OCI-M1 (cell line): ENCODE data around the gene DOC2B.
A peak's percentile ranks its signal among the peaks of the same experiment; 100 is the strongest.
"Not testable (repeated sequence)": the region's sequence is repeated elsewhere in the genome, so short reads cannot be mapped to it uniquely, and the experiment has no call there.

Experiments used
- DNase-seq: peaks from one replicate; lab custom pipeline; 2025; lab: John Stamatoyannopoulos, UW

Gene DOC2B

DNA sequence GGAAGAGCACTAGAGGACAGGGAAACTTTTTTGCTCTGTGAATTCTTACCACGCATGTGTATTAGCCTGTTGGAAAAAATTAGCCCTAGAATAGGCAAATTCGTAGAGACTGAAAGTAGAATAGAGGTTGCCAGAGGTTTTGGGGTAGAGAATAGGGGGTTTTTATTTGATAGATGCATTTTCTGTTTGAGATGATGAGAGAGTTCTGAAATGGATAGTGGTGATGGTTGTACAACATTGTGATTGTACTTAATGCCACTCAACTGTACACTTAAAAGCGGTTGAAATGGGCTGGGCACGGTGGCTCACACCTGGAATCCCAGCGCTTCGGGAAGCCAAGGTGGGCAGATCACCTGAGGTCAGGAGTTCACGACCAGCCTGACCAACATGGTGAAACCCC is 8.0 kb upstream of the DOC2B start:
- no peak for DNase-seq

GRCh38 chr17:187130-187529 is 5.7 kb upstream of the DOC2B start:
- DNase-seq: no peak

DNA sequence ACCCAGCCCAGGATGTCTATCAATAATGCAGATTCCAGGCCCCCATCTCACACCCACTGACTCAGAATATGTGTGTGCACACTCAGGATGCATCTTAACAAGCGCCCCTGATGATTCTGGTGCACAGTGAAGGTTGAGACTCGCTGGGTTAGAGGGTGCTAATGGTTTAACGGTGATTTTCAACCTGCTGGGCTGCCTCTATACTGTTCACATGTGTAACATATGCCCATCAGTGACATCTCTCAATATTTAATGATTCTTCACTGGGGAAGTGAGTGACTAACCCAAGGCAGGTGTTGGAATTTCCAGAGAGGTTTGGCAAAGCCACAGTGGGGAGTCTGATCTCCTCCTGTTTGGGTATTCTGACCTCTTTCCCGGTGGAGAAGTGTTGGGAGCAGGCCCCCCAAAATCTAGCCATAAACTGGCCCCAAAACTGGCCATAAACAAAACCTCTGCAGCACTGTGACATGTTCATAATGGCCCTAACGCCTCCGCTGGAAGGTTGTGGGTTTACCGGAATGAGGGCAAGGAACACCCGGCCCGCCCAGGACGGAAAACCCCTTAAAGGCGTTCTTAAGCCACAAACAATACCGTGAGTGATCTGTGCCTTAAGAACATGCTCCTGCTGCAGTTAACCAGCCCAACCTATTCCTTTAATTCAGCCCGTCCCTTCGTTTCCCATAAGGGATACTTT is 4.1 kb upstream of the DOC2B start:
- DNase-seq: no peak

DNA sequence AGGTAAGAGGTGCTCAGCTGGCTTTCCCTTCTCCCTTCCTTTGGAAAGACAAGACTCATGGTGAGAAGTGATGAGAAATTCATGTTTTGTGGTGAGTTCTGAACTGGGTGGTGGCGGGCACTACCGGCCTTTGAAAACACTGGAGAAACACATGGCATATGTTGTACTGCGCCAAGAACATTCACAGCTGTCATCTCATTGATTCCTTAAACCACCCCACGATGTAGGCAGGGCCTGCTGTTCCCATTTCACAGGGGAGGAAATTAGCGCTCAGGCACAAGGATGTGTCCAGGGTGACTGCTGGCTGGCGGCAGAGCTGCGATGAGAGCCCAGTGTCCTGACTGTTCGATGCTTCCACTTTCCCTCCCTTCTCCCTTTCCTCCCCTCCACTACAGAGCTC is 1.6 kb upstream of the DOC2B start:
- no peak for DNase-seq

GRCh38 chr17:182050-182751 is 751 bp upstream of the DOC2B start:
- no peak for DNase-seq

DNA sequence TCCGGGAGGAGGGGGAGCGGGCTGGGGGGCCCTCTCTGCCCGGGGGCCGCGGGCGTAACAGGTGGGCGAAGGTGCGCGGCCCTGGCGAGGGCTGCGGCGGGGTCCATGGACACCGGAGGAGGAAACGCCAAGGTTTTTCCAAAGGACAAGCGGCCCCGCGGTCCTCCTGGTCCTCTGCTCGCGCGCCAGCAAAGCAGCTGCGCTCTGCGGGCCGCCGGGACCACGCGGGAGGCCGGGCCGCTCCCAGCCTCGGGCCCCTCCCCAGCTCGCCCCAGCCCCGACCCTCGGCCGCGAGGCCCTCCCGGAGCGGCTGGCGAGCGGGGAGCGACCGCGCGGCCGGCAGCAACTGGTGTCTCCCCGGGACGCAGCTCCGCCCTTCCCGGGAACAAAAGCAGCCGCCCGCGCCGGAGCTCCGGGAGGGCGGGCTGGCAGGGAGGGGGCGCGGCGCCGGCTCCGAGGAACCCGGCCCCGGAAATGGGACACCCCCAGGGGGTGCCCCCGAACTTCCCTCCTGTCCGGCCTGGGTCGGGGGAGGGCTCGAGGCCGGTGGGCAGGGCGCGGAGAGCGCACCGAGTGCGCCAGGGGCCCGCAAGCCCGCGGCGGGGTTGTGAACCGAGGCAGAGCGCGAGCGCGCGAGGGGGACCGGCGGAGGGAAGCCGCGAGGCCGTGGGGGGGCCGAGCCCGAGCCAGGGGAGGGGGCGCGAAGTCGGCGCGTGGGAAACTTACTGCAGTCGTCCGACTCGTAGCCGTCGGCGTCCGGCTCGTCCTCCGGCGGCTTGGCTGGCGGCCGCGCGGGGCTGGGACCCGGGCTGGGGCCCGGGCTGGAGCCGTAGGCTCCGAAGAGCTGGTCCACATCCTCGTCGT is 837 bp downstream of the DOC2B start:
- no peak for DNase-seq

GRCh38 chr17:179781-180380 is 1.6 kb downstream of the DOC2B start:
- DNase-seq: no peak

GRCh38 chr17:179066-179432 is 2.4 kb downstream of the DOC2B start:
- no peak for DNase-seq

DNA sequence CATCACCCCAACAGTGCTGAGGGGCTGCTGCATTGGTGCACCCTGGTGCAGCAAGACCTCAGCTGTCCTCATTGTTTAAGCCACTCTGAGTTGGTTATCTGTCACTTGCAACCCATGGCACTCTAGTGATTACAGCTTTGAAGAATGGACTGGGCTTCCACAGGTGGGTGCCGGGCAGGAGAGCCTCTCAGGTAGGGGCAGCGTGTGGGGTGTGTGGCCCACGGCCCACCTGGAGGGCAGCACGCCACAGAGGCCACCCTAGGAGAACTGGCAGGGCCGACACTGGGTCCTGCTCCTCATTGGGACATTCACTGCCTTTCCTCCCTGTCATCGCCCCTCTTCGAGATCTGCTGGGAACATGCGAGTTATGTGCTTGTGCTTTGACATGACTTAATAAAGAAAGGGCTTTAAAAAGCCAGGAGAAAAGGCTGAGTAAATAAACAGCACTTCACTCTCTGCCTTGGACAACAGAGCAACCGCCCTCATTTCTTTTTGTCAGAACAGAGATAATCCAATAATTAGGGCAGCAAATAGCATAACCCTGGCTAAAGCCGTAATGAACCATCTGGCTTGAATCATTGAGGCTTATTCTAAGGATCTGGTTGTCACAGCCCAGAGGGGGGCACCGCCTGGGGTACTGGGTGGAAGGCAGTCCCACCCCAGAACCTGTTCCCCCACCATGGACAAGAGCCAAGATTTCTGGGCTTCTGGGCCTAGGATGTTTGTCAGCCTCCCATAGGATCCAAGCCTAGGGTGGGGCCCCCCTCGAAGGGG is 3.0 kb downstream of the DOC2B start:
- no peak for DNase-seq

GRCh38 chr17:177762-178161 is 3.7 kb downstream of the DOC2B start:
- no peak for DNase-seq

DNA sequence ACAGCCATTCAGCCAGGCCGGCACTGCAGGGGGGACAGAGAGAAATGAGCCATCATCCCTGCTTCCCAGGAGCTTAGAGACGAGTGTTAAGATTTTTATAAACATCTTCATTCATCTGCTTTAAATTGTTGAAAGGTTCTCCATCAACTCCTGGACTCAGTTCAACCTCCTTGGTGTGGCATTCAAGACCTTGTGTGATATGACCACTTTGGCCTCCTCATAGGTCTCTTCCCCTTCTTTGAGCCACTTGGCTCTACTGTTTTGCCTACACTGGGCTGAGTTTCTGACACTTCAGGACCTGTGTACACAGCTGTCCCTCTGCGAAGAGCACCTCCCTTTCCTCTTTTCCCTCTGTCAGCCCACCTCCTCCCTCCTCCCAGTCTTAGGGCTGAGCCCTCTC is 4.3 kb downstream of the DOC2B start:
- DNase-seq: no peak

- no peak for DNase-seq
These were observed 8.1 kb downstream of the DOC2B start for GRCh38 chr17:173166-173911.

DNA sequence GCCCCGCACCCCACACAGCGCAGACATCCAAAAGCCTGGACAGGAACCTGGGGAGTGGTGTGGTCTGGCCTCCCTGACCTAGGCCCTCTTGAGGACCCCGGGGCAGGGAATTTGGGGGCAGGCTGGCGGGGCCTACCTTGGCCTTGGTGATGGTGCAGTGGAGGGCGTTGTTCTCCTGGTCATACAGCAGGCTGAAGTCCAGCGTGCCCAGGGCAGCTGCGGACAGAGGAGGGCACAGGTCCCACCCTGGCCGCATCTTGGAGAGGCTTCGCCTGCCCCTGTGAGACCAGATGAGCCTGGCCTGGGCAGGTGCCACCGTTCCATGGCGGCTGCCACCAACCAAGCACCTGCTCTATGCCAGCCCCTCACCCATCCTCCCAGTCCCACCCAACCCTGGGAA is 9.0 kb downstream of the DOC2B start:
- no peak for DNase-seq

- DNase-seq: no peak
These were observed 9.6 kb downstream of the DOC2B start for GRCh38 chr17:171871-172270.

GRCh38 chr17:170130-170670 is 11.2 kb downstream of the DOC2B start:
- no peak for DNase-seq

GRCh38 chr17:168614-169013 is 12.8 kb downstream of the DOC2B start:
- DNase-seq: not testable (repeated sequence)

DNA sequence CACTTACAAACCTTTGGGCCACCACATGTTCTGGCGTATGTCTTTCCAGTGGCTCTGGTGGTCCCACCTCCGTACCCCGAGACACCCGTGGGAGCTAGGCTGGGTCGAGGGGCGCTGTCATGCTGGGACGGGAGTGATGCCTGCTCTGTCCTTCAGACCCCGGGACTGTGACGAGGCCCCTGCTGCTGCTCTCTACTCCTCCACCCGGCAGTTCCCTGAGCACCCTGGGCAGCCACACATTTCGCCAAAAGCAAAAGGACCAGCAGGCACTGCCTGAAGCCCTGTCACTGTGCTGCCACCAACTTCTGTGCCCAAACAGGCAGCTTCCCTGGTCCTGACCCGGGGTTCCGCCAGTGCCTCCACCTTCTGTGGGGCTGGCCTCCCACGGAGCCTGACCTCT is 15.5 kb downstream of the DOC2B start:
- DNase-seq: no peak

DNA sequence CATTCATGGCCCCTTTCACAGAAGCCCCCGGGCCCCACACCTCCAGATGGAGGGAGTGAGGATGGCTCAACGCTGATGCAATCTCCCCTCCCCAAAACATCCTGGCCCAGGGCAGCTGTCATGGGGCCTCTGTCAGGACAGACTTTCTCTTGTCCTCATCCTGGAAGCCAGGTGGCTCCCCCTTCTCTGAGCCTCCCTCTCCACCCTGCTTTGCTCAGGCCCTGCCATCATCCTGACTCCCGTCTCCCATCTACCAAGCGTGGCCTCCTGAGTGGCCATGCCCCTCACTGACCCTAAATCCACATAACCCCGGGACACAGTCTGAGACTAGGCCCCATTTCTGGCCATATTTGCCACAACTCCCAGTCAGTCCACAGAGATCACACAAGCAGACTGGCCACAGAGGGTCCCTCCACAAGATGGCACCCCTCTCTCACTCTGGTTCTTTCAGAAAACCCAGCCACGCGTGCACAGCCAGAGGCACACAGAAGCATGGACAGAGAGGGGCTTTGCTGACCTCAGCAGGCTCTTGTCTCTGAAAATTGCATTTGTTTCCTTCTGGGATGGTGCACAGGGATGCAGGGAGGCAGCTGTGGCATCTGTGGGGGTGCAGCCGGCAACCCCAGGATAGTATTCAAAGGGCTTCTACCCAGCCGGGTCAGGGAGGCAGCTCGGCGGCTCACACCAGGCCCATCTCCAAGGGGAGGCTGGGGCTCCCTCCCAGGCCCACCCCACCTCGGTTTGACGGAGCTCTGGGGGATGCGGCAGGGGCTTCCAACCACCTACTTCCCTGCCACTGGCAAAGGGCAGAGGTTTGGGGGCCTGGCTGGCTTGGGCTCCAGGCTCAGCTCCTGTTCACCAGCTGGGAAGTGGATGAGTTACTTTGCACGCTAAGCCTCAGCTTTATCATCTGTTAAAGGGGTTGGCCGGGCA is 16.9 kb downstream of the DOC2B start:
- DNase-seq: peak; percentile 16

DNA sequence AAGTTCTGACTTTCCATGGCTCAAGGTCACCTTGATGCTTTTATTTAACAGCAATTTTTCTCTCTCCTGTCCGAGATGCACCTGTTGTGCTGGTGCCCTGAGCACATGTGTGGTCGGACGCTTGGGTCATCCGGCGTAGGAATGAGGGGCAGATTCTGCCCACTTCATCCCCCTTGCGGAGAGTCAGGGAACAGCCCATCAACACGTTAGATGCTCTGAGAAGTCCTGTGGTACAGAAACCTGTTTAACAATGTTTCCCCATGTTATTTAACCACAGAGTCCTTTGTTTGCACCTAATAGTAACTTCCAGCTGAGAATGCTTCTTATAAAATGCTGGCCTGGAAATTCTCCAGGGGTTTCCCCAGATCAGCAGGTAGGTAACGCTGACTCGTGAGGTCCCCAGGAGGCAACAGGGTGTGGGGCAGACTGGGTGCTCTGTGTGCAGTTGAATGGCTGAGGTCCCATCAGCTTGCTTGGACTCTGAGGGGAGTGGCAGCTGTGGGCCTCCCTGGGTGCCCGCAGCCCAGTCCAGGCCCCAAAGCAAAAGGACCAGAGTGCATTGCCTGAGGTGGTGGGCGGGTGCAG is 17.8 kb downstream of the DOC2B start:
- no peak for DNase-seq
